LoVo (cell line): ENCODE measurements around the gene SAA4.
A peak's percentile ranks its signal among the peaks of the same experiment; 100 is the strongest.
"Not testable (repeated sequence)": the region's sequence is repeated elsewhere in the genome, so short reads cannot be mapped to it uniquely, and the experiment has no call there.

Experiments
- DNase-seq: peaks from one replicate; pipeline ENCODE4 v3.0.0-alpha.2; 2016; ENCODE audit warnings: low spot score

SAA4 gene

GRCh38 chr11:18236664-18237356 is at the start of gene SAA4:
SAA4 (minus strand) TSS chr11:18236802; CDS start chr11:18235926, 876 bp downstream.
- DNase-seq: no peak

GRCh38 chr11:18285841-18286240 is 49.2 kb upstream of the SAA4 start:
- DNase-seq: no peak

DNA sequence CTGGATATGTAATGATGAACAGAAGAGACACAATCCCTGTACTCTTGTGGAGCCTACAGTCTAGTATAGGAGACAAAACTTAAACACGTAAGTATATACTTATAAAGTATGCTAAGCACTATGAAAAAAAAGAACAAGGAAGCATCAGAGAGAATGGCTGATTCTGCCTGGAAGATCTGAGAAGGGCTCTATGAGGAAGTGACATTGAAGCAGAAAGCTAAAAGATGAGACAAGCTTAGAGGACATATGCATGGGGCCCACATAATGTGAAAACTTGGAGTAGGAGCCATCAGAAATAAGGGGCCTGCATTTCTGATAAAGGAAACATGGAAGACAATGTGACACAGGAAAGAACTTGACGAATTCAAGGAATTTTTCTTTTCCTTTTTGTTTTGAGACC is 46.0 kb upstream of the SAA4 start:
- no peak for DNase-seq

- no peak for DNase-seq
These were observed 43.9 kb upstream of the SAA4 start for GRCh38 chr11:18280438-18281045.

DNA sequence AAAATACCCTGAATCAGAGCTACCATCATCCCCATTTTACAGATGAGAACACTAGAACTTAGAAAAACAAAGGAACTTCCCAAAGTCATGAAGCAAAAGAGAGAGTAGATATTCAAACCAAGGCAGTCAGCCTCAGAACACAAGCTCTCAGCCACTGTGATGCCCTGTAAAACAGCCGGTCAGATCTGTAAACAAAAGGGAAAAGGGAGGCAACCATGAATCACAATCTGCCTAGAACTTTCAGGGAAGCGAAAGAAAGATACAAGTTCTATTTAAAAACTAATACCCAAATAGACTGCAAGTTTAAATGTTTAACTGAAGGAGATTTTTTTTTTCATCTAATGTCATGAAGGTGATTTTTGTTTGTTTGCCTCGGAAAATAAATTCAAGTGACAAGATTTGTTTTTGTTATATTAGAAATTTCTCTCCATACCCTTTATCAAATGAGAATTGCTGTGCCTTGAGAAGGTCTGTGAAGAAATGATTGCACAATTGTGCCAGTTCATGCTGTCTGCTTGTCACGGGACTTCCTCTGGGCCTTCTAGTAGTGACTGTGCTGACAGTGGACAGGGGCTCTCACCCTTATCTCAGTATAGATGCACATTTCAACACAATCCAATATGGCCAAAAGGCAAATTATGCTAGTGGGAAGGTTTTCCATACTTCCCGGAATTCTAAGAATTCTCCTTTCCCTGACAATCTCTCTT is 41.1 kb upstream of the SAA4 start:
- DNase-seq: no peak

DNA sequence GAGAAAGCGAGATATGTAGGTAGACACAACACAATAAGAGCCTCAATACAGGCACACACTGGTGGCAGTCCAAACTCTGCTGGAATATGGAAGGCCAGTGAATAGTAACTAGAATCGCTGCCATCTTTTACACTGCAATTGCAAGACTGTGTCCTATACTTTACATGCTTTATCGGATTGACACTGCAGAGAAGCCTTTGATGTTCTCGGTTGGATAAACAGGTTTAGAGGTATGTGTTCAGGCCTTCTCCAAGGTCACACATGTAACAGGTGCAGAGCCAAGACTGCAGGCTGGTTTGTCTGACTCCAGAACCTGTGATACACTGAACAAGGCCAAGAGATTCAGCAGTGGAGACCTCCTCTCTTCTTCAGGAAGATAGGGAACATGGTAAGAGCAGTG is 34.6 kb upstream of the SAA4 start:
- no peak for DNase-seq

DNA sequence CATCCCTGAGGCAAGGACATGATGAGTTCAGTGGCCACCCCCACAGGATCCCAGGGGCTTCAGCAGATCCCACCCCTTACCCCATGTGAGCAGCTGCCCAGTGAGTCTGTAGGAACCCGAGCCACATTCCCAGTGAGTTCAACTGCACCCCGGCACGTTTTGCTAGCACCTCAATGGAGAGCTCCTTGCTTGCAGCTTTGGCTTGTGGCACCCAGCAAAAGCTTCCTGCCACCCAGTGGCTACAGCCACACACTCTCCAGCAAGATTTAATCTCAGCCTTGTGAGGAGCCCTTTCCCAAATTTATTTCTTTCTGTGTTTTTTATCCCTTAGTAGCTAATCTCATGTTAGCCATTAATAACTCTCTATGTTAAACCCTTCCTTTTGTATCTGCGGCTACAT is 33.5 kb upstream of the SAA4 start:
- DNase-seq: no peak

DNA sequence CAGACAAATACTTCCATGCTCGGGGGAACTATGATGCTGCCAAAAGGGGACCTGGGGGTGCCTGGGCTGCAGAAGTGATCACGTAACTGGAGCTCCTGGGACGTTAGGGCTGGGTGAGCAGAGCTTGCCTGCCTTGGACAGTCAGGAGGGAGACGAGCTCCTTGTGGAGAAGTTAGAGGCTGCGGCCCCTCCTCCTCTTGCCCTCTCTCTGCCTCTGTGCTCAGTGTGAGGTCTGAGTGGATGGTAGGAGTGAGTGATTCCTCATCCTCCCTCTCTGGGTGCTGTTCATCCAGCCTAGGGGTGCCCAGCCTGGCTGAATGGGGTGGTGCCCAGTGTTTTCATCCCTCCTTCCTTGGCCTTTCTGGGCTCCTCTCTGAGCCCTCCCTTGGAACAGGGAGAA is 32.6 kb upstream of the SAA4 start:
- DNase-seq: not testable (repeated sequence)

- DNase-seq: peak; percentile 9
These were observed 30.9 kb upstream of the SAA4 start for GRCh38 chr11:18267335-18268133.

GRCh38 chr11:18265949-18266348 is 29.3 kb upstream of the SAA4 start, which contains the start of gene SAA1:
SAA1 (plus strand) TSS chr11:18266264; CDS start chr11:18266888, 624 bp downstream.
- DNase-seq: no peak

DNA sequence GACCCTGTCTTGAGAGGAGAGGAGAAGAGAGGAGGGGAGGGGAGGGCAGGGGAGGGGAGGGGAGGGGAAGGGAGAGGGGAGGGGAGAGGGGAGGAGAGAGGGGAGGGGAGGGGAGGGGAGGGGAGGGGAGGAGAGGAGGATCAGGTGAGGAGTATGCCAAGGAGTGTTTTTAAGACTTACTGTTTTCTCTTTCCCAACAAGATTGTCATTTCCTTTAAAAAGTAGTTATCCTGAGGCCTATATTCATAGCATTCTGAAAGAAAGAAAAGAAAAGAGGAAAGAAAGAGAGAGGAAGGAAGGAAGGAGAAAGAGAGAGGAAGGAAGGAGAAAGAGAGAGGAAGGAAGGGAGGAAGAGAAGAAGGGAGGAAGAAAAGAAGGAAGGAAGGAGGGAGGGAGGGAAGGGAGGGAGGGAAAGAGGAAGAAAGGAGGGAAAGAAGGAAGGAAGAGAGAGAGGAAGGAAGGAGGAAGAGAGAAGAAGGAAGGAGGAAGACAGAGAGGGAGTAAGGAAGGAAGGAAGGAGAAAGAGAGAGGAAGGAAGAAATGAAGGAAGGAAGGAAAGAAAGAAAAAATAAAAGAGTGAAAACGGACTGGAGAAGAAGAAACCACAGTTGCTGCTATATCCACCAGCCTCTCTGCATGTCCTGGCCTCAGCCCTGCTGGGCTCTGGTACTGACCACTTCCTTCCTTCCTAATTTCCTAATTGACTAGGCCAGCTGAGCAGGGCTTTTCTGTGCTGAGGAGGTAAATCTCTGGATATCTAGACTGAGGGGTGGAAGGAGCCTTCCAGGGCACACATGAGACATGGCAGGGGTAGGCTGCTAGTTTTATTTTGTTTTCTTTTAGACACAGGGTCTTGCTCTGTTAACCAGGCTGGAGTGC is 28.3 kb upstream of the SAA4 start:
- no peak for DNase-seq

DNA sequence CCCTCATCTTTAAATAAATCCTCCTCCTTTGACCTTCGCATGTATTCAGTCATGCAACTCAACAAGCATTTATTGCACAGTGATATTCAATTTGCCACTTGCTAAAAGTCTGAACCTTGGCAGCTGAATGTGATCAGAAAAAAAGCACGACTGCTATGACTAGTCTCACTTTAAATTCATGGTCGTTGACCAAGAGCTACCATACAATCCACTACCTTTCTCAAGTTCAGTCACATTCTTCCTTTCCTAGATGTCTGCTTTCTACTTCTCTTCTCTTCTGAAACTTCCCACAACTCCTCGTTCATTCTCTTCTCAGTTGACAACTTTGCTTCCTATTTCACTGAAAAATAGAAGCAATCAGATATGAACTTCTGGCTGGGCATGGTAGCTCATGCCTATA is 27.4 kb upstream of the SAA4 start:
- DNase-seq: no peak

GRCh38 chr11:18262681-18263350 is 26.2 kb upstream of the SAA4 start:
- DNase-seq: peak; percentile 4

GRCh38 chr11:18261721-18262120 is 25.1 kb upstream of the SAA4 start:
- no peak for DNase-seq

DNA sequence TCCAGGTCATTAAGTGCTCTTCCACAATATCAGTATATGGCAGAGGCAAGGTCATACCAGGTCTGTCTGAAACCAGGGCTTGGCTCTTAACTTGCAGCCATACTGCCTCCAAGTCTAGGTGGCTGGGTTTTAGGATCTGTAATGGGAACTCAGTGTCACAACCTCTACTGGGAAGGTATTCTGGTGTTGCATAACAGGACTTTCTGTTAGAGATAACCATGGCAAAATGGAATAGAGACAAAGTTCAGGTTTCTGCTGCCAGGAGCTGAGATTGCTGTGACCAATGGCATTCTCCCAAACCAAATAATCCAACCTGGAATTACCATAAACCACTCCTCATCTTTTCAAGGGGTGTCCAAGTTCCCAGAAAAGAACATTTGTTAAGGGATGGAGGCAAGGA is 22.7 kb upstream of the SAA4 start:
- DNase-seq: no peak

DNA sequence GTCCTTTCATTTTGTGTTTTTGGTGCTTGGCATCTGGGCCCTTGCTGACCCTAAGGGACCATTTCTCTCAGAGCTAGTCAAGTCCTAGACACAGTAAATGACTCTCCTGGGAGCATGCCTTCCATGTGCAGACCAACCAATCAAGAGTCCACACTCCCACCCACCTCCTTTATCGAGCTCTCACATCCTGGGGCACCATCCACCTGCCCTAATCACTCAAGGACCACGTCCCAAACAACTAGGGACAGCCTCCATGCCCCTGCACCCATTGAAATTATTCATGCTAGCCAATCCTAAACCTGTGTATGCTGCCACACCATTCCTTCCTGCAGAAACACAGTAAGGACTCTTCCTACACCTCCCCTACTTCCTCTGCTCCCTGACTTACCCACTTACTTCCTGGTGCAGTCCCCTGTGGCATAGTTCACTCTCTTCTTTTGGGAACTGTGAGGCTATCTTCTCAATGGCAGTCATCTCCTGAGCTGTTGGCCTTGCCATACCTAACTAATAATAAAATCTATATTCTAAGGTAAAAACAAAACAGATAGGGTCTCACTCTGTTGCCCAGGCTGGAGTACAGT is 18.3 kb upstream of the SAA4 start:
- DNase-seq: no peak

GRCh38 chr11:18253778-18254338 is 17.3 kb upstream of the SAA4 start:
- DNase-seq: no peak

DNA sequence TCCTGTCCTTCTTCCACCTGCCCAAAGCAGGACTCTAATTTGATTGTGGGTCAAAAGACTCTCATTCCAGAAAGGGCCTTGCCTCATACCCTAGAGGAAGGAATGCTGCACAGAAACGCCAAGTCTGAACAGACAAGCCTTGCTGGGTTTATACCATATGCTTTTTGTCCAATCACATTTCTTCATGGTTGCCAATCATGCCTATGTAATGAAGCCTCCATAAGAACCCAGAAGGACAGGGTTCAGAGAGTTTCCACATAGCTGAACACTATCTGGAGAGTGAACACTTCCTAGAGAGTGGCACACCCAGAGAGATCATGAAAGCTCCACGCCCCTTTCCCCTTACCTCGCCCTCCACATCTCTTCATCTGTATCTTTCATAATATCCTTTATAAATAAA is 16.6 kb upstream of the SAA4 start:
- DNase-seq: no peak

- DNase-seq: no peak
These were observed 12.0 kb upstream of the SAA4 start, which contains the start of gene SAA2 for GRCh38 chr11:18248561-18248960. SAA2 (minus strand) TSS chr11:18248668; CDS start chr11:18248011, 657 bp downstream.

DNA sequence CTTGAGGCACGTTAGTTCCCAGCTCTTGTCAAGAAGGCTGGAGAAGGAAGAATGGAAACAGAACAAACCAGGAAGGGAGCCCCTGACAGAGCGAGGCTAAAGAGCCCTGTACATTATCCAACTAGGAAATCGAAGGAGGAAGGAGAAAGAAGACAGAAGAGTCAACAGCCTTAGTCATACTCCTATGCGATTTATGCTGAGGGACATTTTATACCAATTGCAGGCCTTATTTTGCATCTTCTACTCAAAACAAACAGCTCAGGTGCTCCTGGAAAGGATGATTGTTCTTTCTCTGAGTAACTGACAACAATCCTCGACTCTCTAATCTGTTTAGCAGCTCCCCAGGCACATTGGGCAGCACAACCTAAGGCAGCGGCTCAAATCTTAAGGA is 10.6 kb upstream of the SAA4 start:
- not testable (repeated sequence) for DNase-seq
